ENCODE measurements around the gene CYTH4. TPM values are rescaled to one million over a fixed set of nuclear protein-coding genes. Genes with fewer than 3 reads are reported as not detected.

The CYTH4 gene
- total and polyA plus RNA-seq, 2 of the 8 experiments (the other 6 are each of a cell fraction or from before 2014, with no cell fraction given) = 0.09 TPM; not detected in 1

GRCh38 chr22:37289156-37289735, 6.9 kb downstream of the CYTH4 start (continued):
- no peak for TF ChIP-seq KDM4A (IDR thresholded peaks at IDR 0.05; ENCODE audit: low read depth, low read length, severe bottlenecking)
- no peak for TF ChIP-seq ASH2L (IDR thresholded peaks at IDR 0.05; ENCODE audit: low read length)
- no peak for TF ChIP-seq TEAD4 (IDR thresholded peaks at IDR 0.05; ENCODE audit: low read depth, low read length)
- TF ChIP-seq KDM1A (IDR thresholded peaks at IDR 0.05; ENCODE audit: borderline replicate concordance, low read length) = no peak
- TF ChIP-seq SP2 (IDR thresholded peaks at IDR 0.05; ENCODE audit: low read length) = no peak
- TF ChIP-seq FOSL1 (IDR thresholded peaks at IDR 0.05; ENCODE audit: insufficient read depth, low read depth, low read length) = no peak

Measured in H1 (cell line).